NB4 (cell line): ENCODE data around the gene DGCR2.

Experiments used
- POLR2A ChIP-seq: IDR thresholded peaks from 2 replicates; pipeline ENCODE4 v1.6.1; 2011; ENCODE audit warnings: mild to moderate bottlenecking; ENCODE audit not compliant: insufficient read length; ENCODE audit errors: extremely low read depth
- TF ChIP-seq, protein P1 (sequence below): IDR thresholded peaks from one replicate; pipeline ENCODE4 v1.5.1; 2012; ENCODE audit warnings: low read depth, low read length

DNA sequence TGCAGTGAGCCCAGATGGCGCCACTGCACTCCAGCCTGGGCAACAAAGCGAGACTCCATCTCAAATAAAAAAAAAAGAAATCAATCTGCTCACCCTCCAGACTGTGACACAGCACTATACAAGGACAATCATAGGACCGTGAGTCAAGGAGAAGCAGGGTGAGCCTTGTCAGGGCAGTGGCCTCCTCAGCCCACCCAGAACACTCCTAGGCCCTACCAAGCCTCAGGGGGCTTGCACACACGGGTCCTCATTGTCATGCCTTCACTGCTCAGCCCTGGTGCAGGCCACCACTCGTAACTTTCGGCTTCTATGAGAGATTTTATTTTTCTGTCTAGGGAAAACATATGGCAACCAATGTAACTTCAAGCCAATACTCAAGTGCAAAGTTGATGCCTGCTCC lies 35.8 kb downstream of the DGCR2 start:
- TF ChIP-seq POLR2A, result no peak
- TF ChIP-seq, protein P1, sequence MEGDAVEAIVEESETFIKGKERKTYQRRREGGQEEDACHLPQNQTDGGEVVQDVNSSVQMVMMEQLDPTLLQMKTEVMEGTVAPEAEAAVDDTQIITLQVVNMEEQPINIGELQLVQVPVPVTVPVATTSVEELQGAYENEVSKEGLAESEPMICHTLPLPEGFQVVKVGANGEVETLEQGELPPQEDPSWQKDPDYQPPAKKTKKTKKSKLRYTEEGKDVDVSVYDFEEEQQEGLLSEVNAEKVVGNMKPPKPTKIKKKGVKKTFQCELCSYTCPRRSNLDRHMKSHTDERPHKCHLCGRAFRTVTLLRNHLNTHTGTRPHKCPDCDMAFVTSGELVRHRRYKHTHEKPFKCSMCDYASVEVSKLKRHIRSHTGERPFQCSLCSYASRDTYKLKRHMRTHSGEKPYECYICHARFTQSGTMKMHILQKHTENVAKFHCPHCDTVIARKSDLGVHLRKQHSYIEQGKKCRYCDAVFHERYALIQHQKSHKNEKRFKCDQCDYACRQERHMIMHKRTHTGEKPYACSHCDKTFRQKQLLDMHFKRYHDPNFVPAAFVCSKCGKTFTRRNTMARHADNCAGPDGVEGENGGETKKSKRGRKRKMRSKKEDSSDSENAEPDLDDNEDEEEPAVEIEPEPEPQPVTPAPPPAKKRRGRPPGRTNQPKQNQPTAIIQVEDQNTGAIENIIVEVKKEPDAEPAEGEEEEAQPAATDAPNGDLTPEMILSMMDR, result no peak
